ENCODE results near the gene APH1B.

Gene APH1B

GRCh38 chr15:63240109-63240508, 37.3 kb upstream of the APH1B start:
- no peak overlapping the region for H3K4me3 ChIP-seq (ENCODE audit: low read length)
- H4K20me1 ChIP-seq (ENCODE audit: insufficient read depth, low read length) = peaks cover 10% of the 10 kb centered on the region
- H3K27ac ChIP-seq (ENCODE audit: low read length) = no peak overlapping the region
- no peak overlapping the region for H3K4me2 ChIP-seq (ENCODE audit: low read length)
- no peaks in the 10 kb centered on the region for H3K27me3 ChIP-seq (ENCODE audit: low read depth, low read length)
- no peak overlapping the region for H2AFZ ChIP-seq (ENCODE audit: low read depth, low read length)
- H3K79me2 ChIP-seq (ENCODE audit: low read length) = peaks cover 3% of the 10 kb centered on the region; the same call in 1 of the 2 replicates
- H3K9ac ChIP-seq (ENCODE audit: low read length) = no peak overlapping the region
- peaks cover 14% of the 10 kb centered on the region for H3K4me1 ChIP-seq (ENCODE audit: low read length)
- no peak for TF ChIP-seq EZH2phosphoT487 (IDR thresholded peaks at IDR 0.05; ENCODE audit: low read depth)
- TF ChIP-seq, protein P1, sequence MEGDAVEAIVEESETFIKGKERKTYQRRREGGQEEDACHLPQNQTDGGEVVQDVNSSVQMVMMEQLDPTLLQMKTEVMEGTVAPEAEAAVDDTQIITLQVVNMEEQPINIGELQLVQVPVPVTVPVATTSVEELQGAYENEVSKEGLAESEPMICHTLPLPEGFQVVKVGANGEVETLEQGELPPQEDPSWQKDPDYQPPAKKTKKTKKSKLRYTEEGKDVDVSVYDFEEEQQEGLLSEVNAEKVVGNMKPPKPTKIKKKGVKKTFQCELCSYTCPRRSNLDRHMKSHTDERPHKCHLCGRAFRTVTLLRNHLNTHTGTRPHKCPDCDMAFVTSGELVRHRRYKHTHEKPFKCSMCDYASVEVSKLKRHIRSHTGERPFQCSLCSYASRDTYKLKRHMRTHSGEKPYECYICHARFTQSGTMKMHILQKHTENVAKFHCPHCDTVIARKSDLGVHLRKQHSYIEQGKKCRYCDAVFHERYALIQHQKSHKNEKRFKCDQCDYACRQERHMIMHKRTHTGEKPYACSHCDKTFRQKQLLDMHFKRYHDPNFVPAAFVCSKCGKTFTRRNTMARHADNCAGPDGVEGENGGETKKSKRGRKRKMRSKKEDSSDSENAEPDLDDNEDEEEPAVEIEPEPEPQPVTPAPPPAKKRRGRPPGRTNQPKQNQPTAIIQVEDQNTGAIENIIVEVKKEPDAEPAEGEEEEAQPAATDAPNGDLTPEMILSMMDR (IDR thresholded peaks at IDR 0.05; ENCODE audit: low read depth, low read length) = no peak
- no peaks in the 10 kb centered on the region for H3K36me3 ChIP-seq (replicated peaks; ENCODE audit: low read depth, low read length)
- no peaks in the 10 kb centered on the region for H3K9me3 ChIP-seq (ENCODE audit: insufficient read depth, low read length)

GRCh38 chr15:63241316-63241715, 36.1 kb upstream of the APH1B start:
- no peak overlapping the region for H3K9ac ChIP-seq (ENCODE audit: low read length)
- H3K27me3 ChIP-seq (ENCODE audit: low read depth, low read length) = no peaks in the 10 kb centered on the region
- H3K79me2 ChIP-seq (ENCODE audit: low read length) = peaks cover 3% of the 10 kb centered on the region; the same call in 1 of the 2 replicates
- H3K36me3 ChIP-seq (replicated peaks; ENCODE audit: low read depth, low read length) = no peaks in the 10 kb centered on the region
- no peak overlapping the region for H3K27ac ChIP-seq (ENCODE audit: low read length)
- H3K4me3 ChIP-seq (ENCODE audit: low read length) = no peak overlapping the region
- peaks cover 10% of the 10 kb centered on the region for H4K20me1 ChIP-seq (ENCODE audit: insufficient read depth, low read length)
- H3K4me1 ChIP-seq (ENCODE audit: low read length) = peaks cover 14% of the 10 kb centered on the region
- no peak overlapping the region for H2AFZ ChIP-seq (ENCODE audit: low read depth, low read length)
- no peak for TF ChIP-seq EZH2phosphoT487 (IDR thresholded peaks at IDR 0.05; ENCODE audit: low read depth)
- TF ChIP-seq, protein P1 (IDR thresholded peaks at IDR 0.05; ENCODE audit: low read depth, low read length) = no peak
- no peak overlapping the region for H3K4me2 ChIP-seq (ENCODE audit: low read length)
- H3K9me3 ChIP-seq (ENCODE audit: insufficient read depth, low read length) = no peaks in the 10 kb centered on the region

DNA sequence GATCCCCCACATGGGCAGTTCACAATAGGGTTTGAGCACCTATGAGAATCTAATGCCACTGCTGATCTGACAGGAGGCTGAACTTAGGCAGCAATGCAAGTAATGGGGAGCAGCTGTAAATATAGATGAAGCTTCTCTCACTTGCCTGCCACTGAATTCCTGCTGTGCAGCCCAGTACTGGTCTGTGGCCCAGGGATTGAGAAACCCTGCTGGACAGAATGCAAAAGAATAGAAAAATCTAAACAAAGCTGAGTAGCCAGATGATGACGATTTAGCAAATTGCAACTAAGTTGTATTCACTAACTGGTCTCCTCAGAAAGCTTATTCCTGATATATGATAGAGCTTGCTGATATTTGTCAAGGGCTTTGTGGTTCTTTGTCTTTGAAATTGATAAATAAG, 34.3 kb upstream of the APH1B start:
- Histone ChIP-seq H3K27ac (ENCODE audit: low read length) (no peak overlapping the region), H3K27me3 (ENCODE audit: low read depth, low read length) (no peaks in the 10 kb centered on the region), H2AFZ (ENCODE audit: low read depth, low read length) (no peak overlapping the region), H3K9me3 (ENCODE audit: insufficient read depth, low read length) (no peaks in the 10 kb centered on the region), H3K79me2 (ENCODE audit: low read length) (peaks cover 3% of the 10 kb centered on the region; the same call in 1 of the 2 replicates), H3K4me1 (ENCODE audit: low read length) (peaks cover 14% of the 10 kb centered on the region), H3K36me3 (replicated peaks; ENCODE audit: low read depth, low read length) (no peaks in the 10 kb centered on the region), H3K4me2 (ENCODE audit: low read length) (no peak overlapping the region), H3K4me3 (ENCODE audit: low read length) (no peak overlapping the region), H3K9ac (ENCODE audit: low read length) (no peak overlapping the region), H4K20me1 (ENCODE audit: insufficient read depth, low read length) (peaks cover 10% of the 10 kb centered on the region)
- TF ChIP-seq, protein P1 (IDR thresholded peaks at IDR 0.05; ENCODE audit: low read depth, low read length) = no peak

- Histone ChIP-seq H3K4me1 (ENCODE audit: low read length) (peaks cover 14% of the 10 kb centered on the region), H3K36me3 (replicated peaks; ENCODE audit: low read depth, low read length) (no peaks in the 10 kb centered on the region), H3K4me2 (ENCODE audit: low read length) (peak overlapping the region; percentile 26; the same call in 1 of the 2 replicates), H3K9ac (ENCODE audit: low read length) (no peak overlapping the region), H3K27me3 (ENCODE audit: low read depth, low read length) (no peaks in the 10 kb centered on the region), H3K9me3 (ENCODE audit: insufficient read depth, low read length) (no peaks in the 10 kb centered on the region), H2AFZ (ENCODE audit: low read depth, low read length) (no peak overlapping the region), H3K4me3 (ENCODE audit: low read length) (no peak overlapping the region), H4K20me1 (ENCODE audit: insufficient read depth, low read length) (peaks cover 10% of the 10 kb centered on the region), H3K79me2 (ENCODE audit: low read length) (no peaks in the 10 kb centered on the region; the same call in 1 of the 2 replicates), H3K27ac (ENCODE audit: low read length) (no peak overlapping the region)
- no peak for TF ChIP-seq EZH2phosphoT487 (IDR thresholded peaks at IDR 0.05; ENCODE audit: low read depth)
- TF ChIP-seq, protein P1 (IDR thresholded peaks at IDR 0.05; ENCODE audit: low read depth, low read length) = no peak
These were observed 33.6 kb upstream of the APH1B start for GRCh38 chr15:63243776-63244175.

All from OCI-LY3 (cell line).